ENCODE results near the gene LAMA4. TPM values are rescaled to one million over a fixed set of nuclear protein-coding genes. Genes with fewer than 3 reads are reported as not detected.

The LAMA4 gene
- total RNA-seq, 6 experiments from 2014 or later: 80.6 to 130 (median 89.8) TPM

- Mint-ChIP-seq H3K9me3 (no peaks in the 10 kb centered on the region), H3K27me3 (ENCODE audit: insufficient read depth) (no peaks in the 10 kb centered on the region), H3K4me3 (no peak overlapping the region), H3K36me3 (ENCODE audit: low read depth) (peaks cover 9% of the 10 kb centered on the region), H3K27ac (no peak overlapping the region; the same call in 1 of the 2 replicates), H3K4me1 (ENCODE audit: low read depth) (peaks cover 39% of the 10 kb centered on the region)
- peak; percentile 93 for TF ChIP-seq CTCF (IDR thresholded peaks at IDR 0.05)
- DNase-seq: peak; percentile 86
Measured at GRCh38 chr6:112180095-112180820, 74.1 kb downstream of the LAMA4 start.

- no peaks in the 10 kb centered on the region for H3K27me3 Mint-ChIP-seq (ENCODE audit: insufficient read depth)
- H3K27ac Mint-ChIP-seq: no peak overlapping the region
- TF ChIP-seq CTCF (IDR thresholded peaks at IDR 0.05): no peak
- H3K4me3 Mint-ChIP-seq: no peak overlapping the region
- peaks cover 39% of the 10 kb centered on the region for H3K4me1 Mint-ChIP-seq (ENCODE audit: low read depth)
- H3K36me3 Mint-ChIP-seq (ENCODE audit: low read depth): peaks cover 14% of the 10 kb centered on the region
- DNase-seq: peak; percentile 7
- no peaks in the 10 kb centered on the region for H3K9me3 Mint-ChIP-seq
Measured at GRCh38 chr6:112179631-112180030, 74.7 kb downstream of the LAMA4 start.

- no peak for DNase-seq
- TF ChIP-seq CTCF (IDR thresholded peaks at IDR 0.05): no peak
- Mint-ChIP-seq H3K27ac (no peak overlapping the region), H3K9me3 (no peaks in the 10 kb centered on the region), H3K4me3 (no peak overlapping the region), H3K4me1 (ENCODE audit: low read depth) (peaks cover 39% of the 10 kb centered on the region), H3K27me3 (ENCODE audit: insufficient read depth) (no peaks in the 10 kb centered on the region), H3K36me3 (ENCODE audit: low read depth) (peaks cover 18% of the 10 kb centered on the region)
Measured at GRCh38 chr6:112178846-112179245, 75.5 kb downstream of the LAMA4 start.

- no peak overlapping the region for H3K27ac Mint-ChIP-seq
- TF ChIP-seq CTCF (IDR thresholded peaks at IDR 0.05): no peak
- H3K4me3 Mint-ChIP-seq: no peak overlapping the region
- peaks cover 28% of the 10 kb centered on the region for H3K4me1 Mint-ChIP-seq (ENCODE audit: low read depth)
- peaks cover 18% of the 10 kb centered on the region for H3K36me3 Mint-ChIP-seq (ENCODE audit: low read depth)
- no peaks in the 10 kb centered on the region for H3K27me3 Mint-ChIP-seq (ENCODE audit: insufficient read depth)
- DNase-seq: no peak
- no peaks in the 10 kb centered on the region for H3K9me3 Mint-ChIP-seq
Measured at GRCh38 chr6:112177092-112177491, 77.3 kb downstream of the LAMA4 start.

- Mint-ChIP-seq H3K4me1 (ENCODE audit: low read depth) (peaks cover 23% of the 10 kb centered on the region), H3K27me3 (ENCODE audit: insufficient read depth) (no peaks in the 10 kb centered on the region), H3K4me3 (no peak overlapping the region), H3K9me3 (no peaks in the 10 kb centered on the region), H3K36me3 (ENCODE audit: low read depth) (peaks cover 14% of the 10 kb centered on the region), H3K27ac (no peak overlapping the region)
- no peak for TF ChIP-seq CTCF (IDR thresholded peaks at IDR 0.05)
- DNase-seq: no peak
Measured at GRCh38 chr6:112176175-112176574, 78.2 kb downstream of the LAMA4 start.

Data from HFFc6 (cell line).